ENCODE results near the gene MAP2K3.
"Not testable (repeated sequence)": the region's sequence is repeated elsewhere in the genome, so short reads cannot be mapped to it uniquely, and the experiment has no call there.

DNA sequence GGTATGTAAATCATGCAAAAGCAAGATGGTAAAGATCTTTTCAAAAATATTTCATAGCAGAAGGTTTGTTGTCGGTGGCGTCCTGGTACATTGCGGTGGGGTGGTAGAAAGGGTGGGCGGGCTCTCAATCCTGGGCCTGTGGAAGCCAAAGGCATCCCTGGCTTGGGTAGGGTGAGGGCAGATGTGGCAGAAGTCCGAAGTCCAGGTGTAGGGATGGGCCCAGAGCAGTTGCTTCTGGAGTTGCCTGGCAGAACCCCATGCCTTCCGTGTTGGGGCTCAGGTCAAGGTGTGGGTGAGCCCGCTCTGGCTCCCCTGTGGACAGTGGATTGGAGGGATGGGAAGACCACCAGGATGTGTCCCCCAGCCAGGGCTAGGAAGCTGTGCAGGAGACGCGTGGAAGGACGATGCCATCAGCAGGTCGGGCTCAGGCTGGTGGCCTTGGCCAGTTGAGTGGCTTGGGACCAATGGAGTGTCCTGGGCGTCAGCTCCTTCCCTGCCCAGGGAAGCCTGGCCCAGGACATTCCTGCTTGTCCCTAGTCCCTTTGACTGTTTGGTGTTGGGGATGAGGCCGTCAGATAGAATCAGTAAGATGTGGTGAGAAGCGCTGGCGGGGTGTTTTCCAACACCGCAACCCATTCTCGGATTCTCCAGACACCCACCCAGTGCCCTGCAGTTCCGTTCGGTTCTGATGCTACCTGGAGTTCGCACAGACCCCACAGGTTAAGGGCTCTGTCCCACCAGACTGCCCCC lies 21.1 kb downstream of the MAP2K3 start:
- TF ChIP-seq, protein P1, sequence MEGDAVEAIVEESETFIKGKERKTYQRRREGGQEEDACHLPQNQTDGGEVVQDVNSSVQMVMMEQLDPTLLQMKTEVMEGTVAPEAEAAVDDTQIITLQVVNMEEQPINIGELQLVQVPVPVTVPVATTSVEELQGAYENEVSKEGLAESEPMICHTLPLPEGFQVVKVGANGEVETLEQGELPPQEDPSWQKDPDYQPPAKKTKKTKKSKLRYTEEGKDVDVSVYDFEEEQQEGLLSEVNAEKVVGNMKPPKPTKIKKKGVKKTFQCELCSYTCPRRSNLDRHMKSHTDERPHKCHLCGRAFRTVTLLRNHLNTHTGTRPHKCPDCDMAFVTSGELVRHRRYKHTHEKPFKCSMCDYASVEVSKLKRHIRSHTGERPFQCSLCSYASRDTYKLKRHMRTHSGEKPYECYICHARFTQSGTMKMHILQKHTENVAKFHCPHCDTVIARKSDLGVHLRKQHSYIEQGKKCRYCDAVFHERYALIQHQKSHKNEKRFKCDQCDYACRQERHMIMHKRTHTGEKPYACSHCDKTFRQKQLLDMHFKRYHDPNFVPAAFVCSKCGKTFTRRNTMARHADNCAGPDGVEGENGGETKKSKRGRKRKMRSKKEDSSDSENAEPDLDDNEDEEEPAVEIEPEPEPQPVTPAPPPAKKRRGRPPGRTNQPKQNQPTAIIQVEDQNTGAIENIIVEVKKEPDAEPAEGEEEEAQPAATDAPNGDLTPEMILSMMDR (IDR thresholded peaks at IDR 0.05; ENCODE audit: low read length): not testable (repeated sequence)
- TF ChIP-seq EZH2 (IDR thresholded peaks at IDR 0.05; ENCODE audit: borderline replicate concordance, low read length): not testable (repeated sequence)

Measured in OCI-LY1 (cell line).